ENCODE measurements around the gene SAPCD2. TPM values are rescaled to one million over a fixed set of nuclear protein-coding genes. Genes with fewer than 3 reads are reported as not detected.
A peak's percentile ranks its signal among the peaks of the same experiment; 100 is the strongest.

Gene SAPCD2
- total and polyA plus RNA-seq, 2 of the 8 experiments (the other 6 are each of a cell fraction or from before 2014, with no cell fraction given) = 12.7 to 32.1 TPM

- Histone ChIP-seq H2BK120ac (replicated peaks; ENCODE audit: low read depth, low read length) (no peak overlapping the region), H4K8ac (ENCODE audit: extremely low read depth, insufficient read depth, low read length) (peak overlapping the region; percentile 68; the same call in 1 of the 2 replicates), H2BK15ac (ENCODE audit: low read length) (no peak overlapping the region), H3K18ac (ENCODE audit: extremely low read depth, low read length) (no peak overlapping the region), H3K4me1 (replicated peaks in 1 of 4; ENCODE audit: control insufficient read depth in 3 of 4, insufficient read depth in 4 of 4, low read length in 3 of 4) (peaks cover 0 to 2% (median under 1%) of the 10 kb centered on the region in 4 experiments; a peak in 3 of 7 replicates), H3K27ac (ENCODE audit: low read depth, low read length) (no peak overlapping the region), H3K79me2 (ENCODE audit: control insufficient read depth in 1 of 2, insufficient read depth in 2 of 2, low read length in 2 of 2) (no peaks in the 10 kb centered on the region), H3K4me2 (ENCODE audit: insufficient read depth in 1 of 2, low read depth in 2 of 2, low read length in 2 of 2) (no peak overlapping the region), H3K27me3 (replicated peaks in 1 of 4; ENCODE audit: control insufficient read depth in 3 of 4, extremely low read depth in 1 of 4, insufficient read depth in 3 of 4, low read length in 3 of 4) (peaks cover 0 to 2% (median under 1%) of the 10 kb centered on the region in 4 experiments; a peak in 4 of 7 replicates), H3K56ac (replicated peaks; ENCODE audit: insufficient read length, low read depth, low read length) (no peak overlapping the region), H4K5ac (ENCODE audit: insufficient read length, low read depth, low read length) (no peak overlapping the region), H3K9ac (replicated peaks in 1 of 4; ENCODE audit: extremely low read depth in 1 of 4, low read depth in 3 of 4, low read length in 3 of 4) (no peak overlapping the region), H3K4me3 (ENCODE audit: extremely low read depth in 1 of 4, insufficient read depth in 2 of 4, low read depth in 3 of 4, low read length in 4 of 4) (no peak overlapping the region), H2AK5ac (ENCODE audit: low read depth, low read length) (no peak overlapping the region), H3K14ac (ENCODE audit: insufficient read length) (no peak overlapping the region), H3K36me3 (ENCODE audit: control insufficient read depth in 2 of 4, insufficient read depth in 4 of 4, low read length in 3 of 4) (no peaks in the 10 kb centered on the region), H4K20me1 (replicated peaks in 1 of 2; ENCODE audit: control insufficient read depth in 1 of 2, insufficient read depth in 2 of 2, low read length in 2 of 2) (peaks cover 2 to 5% of the 10 kb centered on the region in 2 experiments), H3K4ac (replicated peaks; ENCODE audit: insufficient read length, low read depth, low read length) (no peak overlapping the region), H4K91ac (replicated peaks; ENCODE audit: insufficient read length, low read length) (no peak overlapping the region), H3K23ac (ENCODE audit: insufficient read length) (no peak overlapping the region), H2AFZ (ENCODE audit: low read length) (no peak overlapping the region), H2BK5ac (ENCODE audit: low read depth, low read length) (no peak overlapping the region), H3K23me2 (ENCODE audit: low read depth, low read length) (no peaks in the 10 kb centered on the region), H2BK20ac (ENCODE audit: low read length) (no peak overlapping the region), H3K79me1 (ENCODE audit: low read depth, low read length) (no peaks in the 10 kb centered on the region), H3K9me3 (ENCODE audit: insufficient read depth in 2 of 2, low read depth in 1 of 2, low read length in 1 of 2) (no peaks in the 10 kb centered on the region), H2BK12ac (ENCODE audit: low read depth, low read length) (no peak overlapping the region)
- ChIA-PET POLR2A (ENCODE audit: partially characterized antibody) (interaction anchor here (0.9 to 1.3 kb wide), 3 partner anchors 21 to 86 kb away, joined by 3 read pairs; no protein-coding TSS in a partner anchor), CTCF (ENCODE audit: partially characterized antibody) (interaction anchor here (0.6 to 4.2 kb wide), 41 partner anchors 8 to 259 kb away, joined by 3 to 65 read pairs (median 8); partner anchors contain the start of genes AJM1, CLIC3, LCN12 and MAMDC4)
- WGBS, 2 experiments (ENCODE audit: extremely low coverage in 1 of 2, insufficient coverage in 1 of 2, insufficient read length in 1 of 2, insufficient replicate concordance in 2 of 2, low coverage in 1 of 2, low lambda C conversion rate in 2 of 2, missing lambda C conversion rate in 1 of 2) = 89% methylated on average over 8 of the region's 15 CpGs; no CpG with 5 or more reads in 1 of the 2 experiments
- FAIRE-seq (no peak), DNase-seq (ENCODE audit: low read depth in 1 of 2, low spot score in 2 of 2) (no peak)
- TF ChIP-seq RBBP5 (IDR thresholded peaks at IDR 0.05; ENCODE audit: borderline replicate concordance, low read depth, low read length) = no peak
- no peak for TF ChIP-seq SAP30 (IDR thresholded peaks at IDR 0.05; ENCODE audit: insufficient read depth, insufficient replicate concordance, low read length)
- TF ChIP-seq KDM5A (IDR thresholded peaks at IDR 0.05; ENCODE audit: low read length) = no peak
- TF ChIP-seq SP4 (IDR thresholded peaks at IDR 0.05; ENCODE audit: low read length) = no peak
- no peak for TF ChIP-seq USF2 (IDR thresholded peaks at IDR 0.05; ENCODE audit: low read length)
- TF ChIP-seq BCL11A (IDR thresholded peaks at IDR 0.05; ENCODE audit: low read depth in 2 of 2, low read length in 2 of 2) = no peak
- TF ChIP-seq HDAC2 (IDR thresholded peaks at IDR 0.05; ENCODE audit: borderline replicate concordance in 1 of 2, low read depth in 2 of 2, low read length in 2 of 2) = no peak
- no peak for TF ChIP-seq SRF (IDR thresholded peaks at IDR 0.05; ENCODE audit: low read depth, low read length)
- TF ChIP-seq SP1 (IDR thresholded peaks at IDR 0.05; ENCODE audit: low read depth, low read length) = no peak
- no peak for TF ChIP-seq RAD21 (IDR thresholded peaks at IDR 0.05 in 1 of 2, conservative IDR thresholded peaks at IDR 0.05 in 1 of 2; ENCODE audit: low read depth in 2 of 2, low read length in 2 of 2)
Observed at GRCh38 chr9:137034039-137034708, 36.2 kb downstream of the SAPCD2 start.
